Neural cell (in vitro differentiated cells): Measurements from ENCODE around the gene CFL1.

Experiments used
- EP300 ChIP-seq: fragments of 450-650 bp; conservative IDR thresholded peaks from 2 replicates; pipeline ENCODE4 v1.6.1; 2014; ENCODE audit warnings: antibody characterized with exemption, mild to moderate bottlenecking, moderate library complexity; ENCODE audit not compliant: poor library complexity, severe bottlenecking
- EZH2 ChIP-seq: fragments of 200-600, 300-800 bp; shearing (Covaris generic), sonication (generic); IDR thresholded peaks from 2 replicates; pipeline ENCODE4 v1.6.1; 2014; ENCODE audit warnings: antibody characterized with exemption, low read length, borderline replicate concordance, mild to moderate bottlenecking; ENCODE audit not compliant: insufficient read depth, poor library complexity, severe bottlenecking
- POLR2AphosphoS5 ChIP-seq: IDR thresholded peaks from 2 replicates; pipeline ENCODE4 v1.6.1; 2012
- RAD21 ChIP-seq: fragments of 450-650 bp; conservative IDR thresholded peaks from 2 replicates; pipeline ENCODE4 v1.6.1; 2014; ENCODE audit warnings: antibody characterized with exemption, mild to moderate bottlenecking, moderate library complexity
- TAF1 ChIP-seq: IDR thresholded peaks from 2 replicates; pipeline ENCODE4 v1.6.1; 2012; ENCODE audit warnings: low read depth
- TF ChIP-seq, protein P1 (sequence below): IDR thresholded peaks from 2 replicates; pipeline ENCODE4 v1.6.1; 2012; ENCODE audit warnings: borderline replicate concordance
- TF ChIP-seq, protein P2 (sequence below): fragments of 450-650 bp; IDR thresholded peaks from 2 replicates; pipeline ENCODE4 v1.5.1; 2014; ENCODE audit warnings: antibody characterized with exemption, mild to moderate bottlenecking, moderate library complexity; ENCODE audit not compliant: poor library complexity, severe bottlenecking

DNA sequence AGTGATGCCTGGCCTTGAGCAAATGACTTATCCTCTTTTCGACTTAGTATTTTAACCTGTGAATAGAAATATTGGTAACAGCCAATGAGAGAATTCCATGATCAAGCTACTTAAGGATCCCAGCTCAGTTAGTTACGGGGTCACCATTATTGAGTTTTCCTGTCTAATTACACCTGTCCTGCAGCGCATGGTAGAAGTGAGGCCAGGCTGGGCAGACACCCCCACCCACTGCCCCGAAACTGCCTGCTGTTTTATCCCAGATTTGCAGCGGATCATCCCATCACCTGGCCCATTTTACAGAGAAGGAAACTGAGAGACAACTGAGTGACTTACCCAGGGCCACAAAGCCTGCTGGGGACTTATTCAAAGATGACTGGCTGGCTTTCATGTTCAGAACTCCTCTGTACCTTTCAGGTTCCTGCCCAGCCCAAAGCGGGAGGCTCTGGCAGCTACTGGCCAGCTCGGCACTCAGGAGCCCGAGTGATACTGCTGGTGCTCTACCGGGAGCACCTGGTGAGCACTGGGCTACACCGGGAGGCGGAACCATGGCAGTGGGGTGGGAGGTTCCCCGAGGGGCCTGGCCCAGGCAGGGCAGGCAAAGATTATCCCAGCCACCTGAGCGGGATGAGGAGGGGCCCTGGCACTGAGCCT, 3.7 kb upstream of the CFL1 start:
- TF ChIP-seq, protein P1, sequence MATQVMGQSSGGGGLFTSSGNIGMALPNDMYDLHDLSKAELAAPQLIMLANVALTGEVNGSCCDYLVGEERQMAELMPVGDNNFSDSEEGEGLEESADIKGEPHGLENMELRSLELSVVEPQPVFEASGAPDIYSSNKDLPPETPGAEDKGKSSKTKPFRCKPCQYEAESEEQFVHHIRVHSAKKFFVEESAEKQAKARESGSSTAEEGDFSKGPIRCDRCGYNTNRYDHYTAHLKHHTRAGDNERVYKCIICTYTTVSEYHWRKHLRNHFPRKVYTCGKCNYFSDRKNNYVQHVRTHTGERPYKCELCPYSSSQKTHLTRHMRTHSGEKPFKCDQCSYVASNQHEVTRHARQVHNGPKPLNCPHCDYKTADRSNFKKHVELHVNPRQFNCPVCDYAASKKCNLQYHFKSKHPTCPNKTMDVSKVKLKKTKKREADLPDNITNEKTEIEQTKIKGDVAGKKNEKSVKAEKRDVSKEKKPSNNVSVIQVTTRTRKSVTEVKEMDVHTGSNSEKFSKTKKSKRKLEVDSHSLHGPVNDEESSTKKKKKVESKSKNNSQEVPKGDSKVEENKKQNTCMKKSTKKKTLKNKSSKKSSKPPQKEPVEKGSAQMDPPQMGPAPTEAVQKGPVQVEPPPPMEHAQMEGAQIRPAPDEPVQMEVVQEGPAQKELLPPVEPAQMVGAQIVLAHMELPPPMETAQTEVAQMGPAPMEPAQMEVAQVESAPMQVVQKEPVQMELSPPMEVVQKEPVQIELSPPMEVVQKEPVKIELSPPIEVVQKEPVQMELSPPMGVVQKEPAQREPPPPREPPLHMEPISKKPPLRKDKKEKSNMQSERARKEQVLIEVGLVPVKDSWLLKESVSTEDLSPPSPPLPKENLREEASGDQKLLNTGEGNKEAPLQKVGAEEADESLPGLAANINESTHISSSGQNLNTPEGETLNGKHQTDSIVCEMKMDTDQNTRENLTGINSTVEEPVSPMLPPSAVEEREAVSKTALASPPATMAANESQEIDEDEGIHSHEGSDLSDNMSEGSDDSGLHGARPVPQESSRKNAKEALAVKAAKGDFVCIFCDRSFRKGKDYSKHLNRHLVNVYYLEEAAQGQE: no peak
- TF ChIP-seq, protein P2, sequence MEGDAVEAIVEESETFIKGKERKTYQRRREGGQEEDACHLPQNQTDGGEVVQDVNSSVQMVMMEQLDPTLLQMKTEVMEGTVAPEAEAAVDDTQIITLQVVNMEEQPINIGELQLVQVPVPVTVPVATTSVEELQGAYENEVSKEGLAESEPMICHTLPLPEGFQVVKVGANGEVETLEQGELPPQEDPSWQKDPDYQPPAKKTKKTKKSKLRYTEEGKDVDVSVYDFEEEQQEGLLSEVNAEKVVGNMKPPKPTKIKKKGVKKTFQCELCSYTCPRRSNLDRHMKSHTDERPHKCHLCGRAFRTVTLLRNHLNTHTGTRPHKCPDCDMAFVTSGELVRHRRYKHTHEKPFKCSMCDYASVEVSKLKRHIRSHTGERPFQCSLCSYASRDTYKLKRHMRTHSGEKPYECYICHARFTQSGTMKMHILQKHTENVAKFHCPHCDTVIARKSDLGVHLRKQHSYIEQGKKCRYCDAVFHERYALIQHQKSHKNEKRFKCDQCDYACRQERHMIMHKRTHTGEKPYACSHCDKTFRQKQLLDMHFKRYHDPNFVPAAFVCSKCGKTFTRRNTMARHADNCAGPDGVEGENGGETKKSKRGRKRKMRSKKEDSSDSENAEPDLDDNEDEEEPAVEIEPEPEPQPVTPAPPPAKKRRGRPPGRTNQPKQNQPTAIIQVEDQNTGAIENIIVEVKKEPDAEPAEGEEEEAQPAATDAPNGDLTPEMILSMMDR: no peak
- TF ChIP-seq POLR2AphosphoS5 (no peak), EP300 (no peak), TAF1 (no peak), EZH2 (no peak), RAD21 (no peak)
